Measurements from ENCODE around the gene SLC30A2. TPM values are rescaled to one million over a fixed set of nuclear protein-coding genes. Genes with fewer than 3 reads are reported as not detected.

Gene SLC30A2
- total and polyA plus RNA-seq, 9 of the 15 experiments (the other 6 are each of a cell fraction or from before 2014, with no cell fraction given), result 0.01 to 0.18 (median 0.06) TPM; not detected in 3

- TF ChIP-seq ZBTB40 (IDR thresholded peaks at IDR 0.05), result peak; percentile 56
- no peak for TF ChIP-seq ZBTB40 (CRISPR knock-in tag; IDR thresholded peaks at IDR 0.05)
- TF ChIP-seq SOX6 (IDR thresholded peaks at IDR 0.05), result no peak
- TF ChIP-seq NFIX (CRISPR knock-in tag; IDR thresholded peaks at IDR 0.05; ENCODE audit: low read depth), result no peak
- peak; percentile 63; the same call in 1 of the 2 replicates for TF ChIP-seq HDGF (IDR thresholded peaks at IDR 0.05)
- TF ChIP-seq HDAC8 (tag; IDR thresholded peaks at IDR 0.05), result 0 out of 2 replicates have a peak, but pooled peaks have one; percentile 16
- no peak for TF ChIP-seq ZFP1 (CRISPR knock-in tag; IDR thresholded peaks at IDR 0.05)
- TF ChIP-seq HDAC1 (IDR thresholded peaks at IDR 0.05), result peak in 1 of 2 experiments; percentile 17; a peak in 1 of 4 replicates
- 0 out of 2 replicates have a peak, but pooled peaks have one; percentile 18 for TF ChIP-seq EP300 (IDR thresholded peaks at IDR 0.05; ENCODE audit: low read length)
- TF ChIP-seq ZBED1 (IDR thresholded peaks at IDR 0.05), result no peak
- no peak for TF ChIP-seq PHF21A (IDR thresholded peaks at IDR 0.05; ENCODE audit: borderline replicate concordance, low read depth)
- TF ChIP-seq MITF (IDR thresholded peaks at IDR 0.05), result peak; percentile 55; the same call in 1 of the 2 replicates
- TF ChIP-seq ZNF589 (CRISPR knock-in tag; IDR thresholded peaks at IDR 0.05; ENCODE audit: low read depth), result 0 out of 2 replicates have a peak, but pooled peaks have one; percentile 26
- no peak for TF ChIP-seq EWSR1 (IDR thresholded peaks at IDR 0.05; ENCODE audit: borderline replicate concordance, low read depth, partially characterized antibody)
- TF ChIP-seq ATF4 (CRISPR knock-in tag; IDR thresholded peaks at IDR 0.05), result no peak
- TF ChIP-seq ZNF143 (CRISPR knock-in tag; IDR thresholded peaks at IDR 0.05), result no peak
Measured at GRCh38 chr1:26094677-26095383, 48.9 kb upstream of the SLC30A2 start (continued).
